PC-9 (cell line): ENCODE results near the gene SMIM14. TPM values are rescaled to one million over a fixed set of nuclear protein-coding genes. Genes with fewer than 3 reads are reported as not detected.
A peak's percentile ranks its signal among the peaks of the same experiment; 100 is the strongest.
"Not testable (repeated sequence)": the region's sequence is repeated elsewhere in the genome, so short reads cannot be mapped to it uniquely, and the experiment has no call there.

Experiments used
- BruUV-seq: library from RNA; stranded (reverse); fragments of 400-500 nt; replicated peaks from 2 replicates; lab custom pipeline; 2021; lab: Mats Ljungman, UMichigan
- CTCF ChIA-PET: fragments of 300-600 bp; sonication (Branson Sonifier 250); formaldehyde crosslinking; loops from one replicate; lab custom pipeline; 2022; ENCODE audit warnings: antibody characterized with exemption; lab: Charles Lee
- POLR2A ChIA-PET: fragments of 300-600 bp; sonication (Branson Sonifier 250); formaldehyde crosslinking; loops from one replicate; lab custom pipeline; 2022; ENCODE audit warnings: antibody characterized with exemption; ENCODE audit not compliant: unreplicated experiment; lab: Charles Lee
- DNase-seq, 2 experiments: peaks; one replicate each; pipeline versions ENCODE4 v3.0.0 to v3.0.0-alpha.2; 2015 to 2022; ENCODE audit warnings: mixed read lengths in 1 of 2
- H2AFZ ChIP-seq: fragments of 200-600 bp; sonication (generic); 2 replicates; pipeline ENCODE4 v1.8.1; 2017; ENCODE audit warnings: antibody characterized with exemption
- H3F3A ChIP-seq: fragments of 200-600 bp; sonication (generic); 2 replicates; pipeline ENCODE4 v1.8.1; 2017; ENCODE audit warnings: antibody characterized with exemption, mild to moderate bottlenecking, low read depth; ENCODE audit not compliant: insufficient read depth
- H3K27ac ChIP-seq: fragments of 200-600 bp; sonication (generic); 2 replicates; pipeline ENCODE4 v1.6.1; 2016; ENCODE audit warnings: mixed run types
- H3K27me3 ChIP-seq: fragments of 200-600 bp; sonication (generic); 2 replicates; pipeline ENCODE4 v1.6.1; 2016; ENCODE audit warnings: low read depth, mixed run types; ENCODE audit not compliant: insufficient read depth
- H3K36me3 ChIP-seq: fragments of 200-600 bp; sonication (generic); 2 replicates; pipeline ENCODE4 v1.6.1; 2016; ENCODE audit warnings: low read depth, mixed run types
- H3K4me1 ChIP-seq: fragments of 200-600 bp; sonication (generic); replicated peaks from 2 replicates; pipeline ENCODE4 v1.6.1; 2016; ENCODE audit warnings: mixed run types; ENCODE audit not compliant: insufficient read depth
- H3K4me2 ChIP-seq: fragments of 200-600 bp; sonication (generic); 2 replicates; pipeline ENCODE4 v1.6.1; 2017; ENCODE audit warnings: mixed run types
- H3K4me3 ChIP-seq: fragments of 200-600 bp; sonication (generic); 2 replicates; pipeline ENCODE4 v1.6.1; 2016; ENCODE audit warnings: mixed run types
- H3K79me2 ChIP-seq: fragments of 200-600 bp; sonication (generic); 2 replicates; pipeline ENCODE4 v1.6.1; 2017; ENCODE audit warnings: low read depth, mixed run types
- H3K9me2 ChIP-seq: fragments of 200-600 bp; sonication (generic); 2 replicates; pipeline ENCODE4 v1.8.1; 2017; ENCODE audit warnings: mild to moderate bottlenecking; ENCODE audit not compliant: insufficient read depth
- H3K9me3 ChIP-seq: fragments of 200-600 bp; sonication (generic); 2 replicates; pipeline ENCODE4 v1.8.1; 2016; ENCODE audit warnings: low read depth; ENCODE audit not compliant: insufficient read depth
- H4K20me1 ChIP-seq: fragments of 200-600 bp; sonication (generic); 2 replicates; pipeline ENCODE4 v1.8.1; 2017; ENCODE audit not compliant: insufficient read depth
- EZH2 ChIP-seq: fragments of 200-600 bp; sonication (generic); IDR thresholded peaks from 2 replicates; pipeline ENCODE4 v1.8.0; 2017; ENCODE audit warnings: antibody characterized with exemption, low read depth
- intact Hi-C: fragments of 100-400 bp; cut with micrococcal nuclease; formaldehyde crosslinking; loops from one replicate; pipeline ENCODE4 v1.10.0; 2022; ENCODE audit not compliant: unreplicated experiment
- total RNA-seq: library from RNA; stranded (reverse); gene quantifications from 2 replicates; pipeline ENCODE4 v1.2.3, GENCODE V29; 2021
- TF ChIP-seq, protein P1 (sequence below): fragments of 200-600 bp; sonication (generic); conservative IDR thresholded peaks from 2 replicates; pipeline ENCODE4 v1.6.1; 2017; ENCODE audit warnings: mixed run types, antibody characterized with exemption, mild to moderate bottlenecking, moderate library complexity

The SMIM14 gene
- total RNA-seq, 1 experiment from 2014 or later: 64.1 TPM

GRCh38 chr4:39544580-39545315 is 93.9 kb downstream of the SMIM14 start:
- no peaks in the 10 kb centered on the region for H3K36me3 ChIP-seq
- no peak overlapping the region for H2AFZ ChIP-seq
- H3K4me3 ChIP-seq: no peak overlapping the region
- TF ChIP-seq EZH2: no peak
- TF ChIP-seq, protein P1, sequence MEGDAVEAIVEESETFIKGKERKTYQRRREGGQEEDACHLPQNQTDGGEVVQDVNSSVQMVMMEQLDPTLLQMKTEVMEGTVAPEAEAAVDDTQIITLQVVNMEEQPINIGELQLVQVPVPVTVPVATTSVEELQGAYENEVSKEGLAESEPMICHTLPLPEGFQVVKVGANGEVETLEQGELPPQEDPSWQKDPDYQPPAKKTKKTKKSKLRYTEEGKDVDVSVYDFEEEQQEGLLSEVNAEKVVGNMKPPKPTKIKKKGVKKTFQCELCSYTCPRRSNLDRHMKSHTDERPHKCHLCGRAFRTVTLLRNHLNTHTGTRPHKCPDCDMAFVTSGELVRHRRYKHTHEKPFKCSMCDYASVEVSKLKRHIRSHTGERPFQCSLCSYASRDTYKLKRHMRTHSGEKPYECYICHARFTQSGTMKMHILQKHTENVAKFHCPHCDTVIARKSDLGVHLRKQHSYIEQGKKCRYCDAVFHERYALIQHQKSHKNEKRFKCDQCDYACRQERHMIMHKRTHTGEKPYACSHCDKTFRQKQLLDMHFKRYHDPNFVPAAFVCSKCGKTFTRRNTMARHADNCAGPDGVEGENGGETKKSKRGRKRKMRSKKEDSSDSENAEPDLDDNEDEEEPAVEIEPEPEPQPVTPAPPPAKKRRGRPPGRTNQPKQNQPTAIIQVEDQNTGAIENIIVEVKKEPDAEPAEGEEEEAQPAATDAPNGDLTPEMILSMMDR: no peak
- H3K27ac ChIP-seq: peak overlapping the region; percentile 50
- peaks cover 55% of the 10 kb centered on the region for H3K4me1 ChIP-seq
- peak in 1 of 2 experiments; percentile 79 for DNase-seq
- POLR2A ChIA-PET: no interaction called here
- no peaks in the 10 kb centered on the region for H4K20me1 ChIP-seq
- no peaks in the 10 kb centered on the region for H3K9me2 ChIP-seq
- H3K27me3 ChIP-seq: no peaks in the 10 kb centered on the region
- H3K9me3 ChIP-seq: no peaks in the 10 kb centered on the region
- H3F3A ChIP-seq: peaks cover 47% of the 10 kb centered on the region
- BruUV-seq: no TSS peak
- intact Hi-C loops: no loop called here
- H3K4me2 ChIP-seq: peak overlapping the region; percentile 24
- CTCF ChIA-PET: no interaction called here
- peaks cover 9% of the 10 kb centered on the region; the same call in 1 of the 2 replicates for H3K79me2 ChIP-seq

- H3K36me3 ChIP-seq, H3K4me3 ChIP-seq, BruUV-seq, H3K9me2 ChIP-seq, POLR2A ChIA-PET, H2AFZ ChIP-seq, H3K79me2 ChIP-seq, intact Hi-C loops, H3K27me3 ChIP-seq, H4K20me1 ChIP-seq, H3K9me3 ChIP-seq: not testable (repeated sequence)
- H3F3A ChIP-seq: peaks cover 54% of the 10 kb centered on the region
- peak overlapping the region; percentile 24 for H3K4me2 ChIP-seq
- DNase-seq: peak in 1 of 2 experiments; percentile 37
- peak overlapping the region; percentile 50 for H3K27ac ChIP-seq
- CTCF ChIA-PET: interaction anchor here (0.6 kb wide), 1 partner anchor 633 kb away, joined by 10 read pairs; no protein-coding TSS in a partner anchor
- peaks cover 62% of the 10 kb centered on the region for H3K4me1 ChIP-seq
These were observed 94.6 kb downstream of the SMIM14 start for GRCh38 chr4:39544080-39544479.

DNA sequence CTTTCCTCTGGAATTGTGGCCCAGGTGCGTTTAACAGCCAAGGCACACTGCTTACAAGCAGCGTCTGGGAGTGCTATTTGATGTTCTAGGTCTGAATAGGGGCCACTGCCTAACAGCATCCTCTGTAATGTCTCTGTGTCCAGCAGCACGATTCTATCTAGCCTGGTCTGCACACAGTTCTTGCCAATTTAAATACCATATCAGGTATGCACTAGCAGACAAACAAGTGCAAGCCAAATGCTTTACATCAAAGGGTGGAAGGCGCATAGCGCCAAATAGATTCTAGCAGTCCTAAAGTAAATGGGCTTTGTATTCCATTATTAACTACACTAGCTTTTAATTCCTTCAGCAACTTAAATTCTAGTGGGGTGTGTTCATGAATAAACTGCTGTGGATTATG is 95.6 kb downstream of the SMIM14 start:
- no TSS peak for BruUV-seq
- no peak for DNase-seq
- Histone ChIP-seq H3K9me3 (no peaks in the 10 kb centered on the region; the same call in 1 of the 2 replicates), H3F3A (peaks cover 65% of the 10 kb centered on the region), H3K79me2 (peaks cover 9% of the 10 kb centered on the region; the same call in 1 of the 2 replicates), H3K4me2 (peak overlapping the region; percentile 40; the same call in 1 of the 2 replicates), H4K20me1 (no peaks in the 10 kb centered on the region), H3K27ac (no peak overlapping the region), H3K27me3 (no peaks in the 10 kb centered on the region), H2AFZ (no peak overlapping the region), H3K4me3 (no peak overlapping the region), H3K36me3 (no peaks in the 10 kb centered on the region), H3K9me2 (no peaks in the 10 kb centered on the region), H3K4me1 (peaks cover 73% of the 10 kb centered on the region)
- intact Hi-C loops: no loop called here
- CTCF ChIA-PET: no interaction called here
- POLR2A ChIA-PET: no interaction called here
- no peak for TF ChIP-seq EZH2
- TF ChIP-seq, protein P1: no peak
